GM10847 (cell line): ENCODE data around the gene TSSK6.

Experiments
- POLR2A ChIP-seq: IDR thresholded peaks from 2 replicates; pipeline ENCODE4 v1.6.1; 2011; ENCODE audit not compliant: insufficient read length; ENCODE audit errors: extremely low read depth

The TSSK6 gene

DNA sequence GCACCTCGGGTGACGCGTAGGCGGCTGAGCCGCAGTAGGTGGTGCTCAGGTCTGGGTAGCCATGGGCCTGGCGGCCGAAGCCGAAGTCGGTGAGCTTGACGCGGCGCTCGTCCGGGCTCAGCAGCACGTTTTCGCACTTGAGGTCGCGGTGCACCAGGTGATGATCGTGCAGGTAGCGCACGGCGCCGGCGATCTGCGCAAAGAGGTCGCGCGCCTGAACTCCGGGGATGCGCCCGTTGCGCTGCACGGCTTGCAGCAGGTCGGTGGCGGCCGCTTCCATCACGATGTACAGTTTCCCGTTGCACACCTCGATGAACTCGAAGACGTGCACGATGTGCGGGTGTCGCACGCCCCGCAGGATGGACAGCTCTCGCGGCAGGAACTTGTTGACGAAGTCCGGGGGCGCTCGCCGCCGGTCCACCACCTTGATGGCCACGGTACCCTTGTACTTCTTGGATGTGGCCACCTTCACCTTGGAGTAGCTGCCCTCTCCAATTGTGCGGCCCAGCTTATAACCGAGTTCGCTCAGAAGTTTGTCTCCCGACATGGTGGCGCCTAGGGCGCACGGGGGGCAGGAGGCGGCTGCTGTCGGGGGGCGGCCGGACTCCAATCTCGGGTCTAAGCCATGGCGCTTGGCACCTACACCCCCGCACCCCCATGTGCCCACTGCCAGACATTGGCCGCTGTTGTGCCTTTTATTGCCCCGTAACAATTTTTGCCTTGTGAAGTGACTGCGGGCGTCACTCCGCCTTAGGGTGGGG lies at the start of gene TSSK6:
Gene TSSK6 (minus strand): TSS at position 668 of the 761 bp plus-strand sequence. CDS start 121 bp downstream, at position 547.
- no peak for TF ChIP-seq POLR2A

DNA sequence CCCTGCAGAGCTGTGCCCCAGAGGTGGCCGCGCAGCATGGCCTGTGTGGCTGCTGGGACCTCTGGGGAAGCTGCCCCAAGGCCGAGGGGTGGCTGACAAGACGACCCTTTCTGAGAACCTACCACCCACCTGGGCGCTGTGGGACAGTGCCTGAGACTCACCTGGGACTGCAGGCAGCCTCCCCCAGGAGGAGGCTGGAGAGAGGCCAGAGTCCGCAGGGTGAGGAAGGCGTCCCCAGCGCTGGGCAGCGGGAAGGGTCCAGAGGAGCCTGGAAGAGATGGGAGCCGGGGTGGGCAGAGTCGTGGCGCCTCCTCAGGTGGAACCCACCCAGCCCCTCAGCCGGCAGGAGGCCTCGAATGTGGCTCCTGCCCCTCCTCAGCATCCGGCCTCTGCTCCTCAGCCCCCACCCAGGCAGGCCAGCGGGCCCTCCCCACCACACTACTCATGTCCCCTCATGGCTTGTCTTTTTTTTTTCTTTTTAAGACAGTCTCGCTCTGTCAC lies 48.0 kb upstream of the TSSK6 start:
- no peak for TF ChIP-seq POLR2A

DNA sequence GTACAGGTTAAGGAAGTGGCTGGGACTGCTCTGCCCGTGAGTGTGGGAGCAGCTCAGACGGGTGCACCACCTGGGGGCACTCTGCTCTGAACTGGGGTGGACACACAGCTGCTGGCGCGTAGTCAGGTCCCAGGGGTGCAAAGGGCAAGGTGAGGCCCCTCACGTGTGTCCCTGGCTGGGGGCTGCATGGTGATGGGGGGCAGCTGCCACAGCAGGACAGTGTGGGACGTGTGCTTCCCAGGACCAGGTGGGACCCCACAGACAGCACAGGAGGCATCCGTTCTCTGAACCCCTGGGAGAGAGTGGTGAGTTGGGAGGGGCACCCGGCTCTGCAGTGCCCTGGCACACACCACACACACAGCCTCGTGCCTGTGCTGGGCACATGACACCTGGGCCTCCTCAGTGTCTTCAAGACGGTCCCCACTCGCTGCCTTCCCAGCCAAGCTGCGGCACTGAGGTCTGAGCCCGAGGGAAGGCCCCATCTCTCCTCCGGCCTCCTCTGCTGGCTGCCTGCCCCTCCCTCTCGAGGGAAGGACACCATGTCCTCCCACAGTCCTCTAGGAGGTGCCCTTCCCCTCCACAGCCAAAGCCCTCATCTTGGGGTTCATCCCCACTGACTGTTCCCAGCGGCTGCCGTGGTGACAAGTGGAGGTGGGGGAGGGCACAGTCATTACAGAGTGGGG lies 47.5 kb upstream of the TSSK6 start:
- TF ChIP-seq POLR2A = no peak

DNA sequence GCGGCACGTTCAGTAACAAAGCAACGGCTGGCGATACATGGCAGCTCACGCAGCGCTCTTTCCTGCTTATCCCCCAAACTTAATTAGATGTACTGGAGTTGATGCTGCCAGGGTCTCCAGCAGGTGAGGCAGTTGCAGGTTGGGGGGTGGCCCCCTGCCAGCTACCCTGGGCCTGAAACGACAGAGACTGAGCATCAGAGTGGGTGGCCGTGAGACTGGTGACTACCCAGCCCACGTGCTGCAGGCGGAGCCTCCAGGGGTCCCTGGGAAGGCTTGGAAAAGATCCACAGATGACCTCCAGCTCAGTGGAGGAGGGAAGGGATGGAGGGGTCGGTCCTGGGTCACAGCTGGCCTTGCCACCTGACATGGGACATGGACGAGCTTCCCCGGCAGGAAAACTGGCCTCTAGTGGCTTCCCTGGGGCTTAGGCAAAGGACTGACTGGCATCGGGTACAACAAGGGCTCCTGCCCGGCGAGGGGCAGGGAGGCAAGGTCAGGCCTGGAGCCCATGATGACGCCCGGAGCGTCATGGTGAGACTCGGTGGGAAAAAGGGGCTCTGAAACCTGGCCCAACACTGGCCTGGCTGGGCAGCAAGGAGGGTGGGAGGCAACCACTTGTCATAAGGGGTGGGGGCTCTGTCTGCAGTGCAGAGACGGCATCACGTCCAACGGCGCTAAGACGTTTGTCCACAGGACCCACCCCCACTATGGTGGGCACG lies 46.8 kb upstream of the TSSK6 start:
- no peak for TF ChIP-seq POLR2A

DNA sequence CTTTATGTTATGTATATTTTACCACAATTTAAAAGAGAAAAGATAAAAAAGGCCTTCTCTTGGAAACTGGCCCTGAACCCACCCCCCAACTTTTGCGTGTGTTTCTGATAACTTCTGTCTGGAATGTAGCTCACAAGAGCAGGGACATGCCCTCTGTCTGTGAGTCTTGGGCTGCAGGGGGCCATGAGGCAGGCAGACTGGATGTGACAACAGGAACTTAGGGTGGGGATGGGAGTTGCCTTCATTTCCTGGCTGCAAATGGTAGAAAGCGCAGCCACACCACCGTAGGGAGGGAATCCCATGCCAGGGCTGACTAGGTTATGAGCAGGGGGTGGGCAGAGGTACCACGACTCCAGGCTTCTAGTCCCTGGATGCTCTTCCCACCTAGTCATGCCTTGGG lies 44.6 kb upstream of the TSSK6 start:
- TF ChIP-seq POLR2A = no peak

DNA sequence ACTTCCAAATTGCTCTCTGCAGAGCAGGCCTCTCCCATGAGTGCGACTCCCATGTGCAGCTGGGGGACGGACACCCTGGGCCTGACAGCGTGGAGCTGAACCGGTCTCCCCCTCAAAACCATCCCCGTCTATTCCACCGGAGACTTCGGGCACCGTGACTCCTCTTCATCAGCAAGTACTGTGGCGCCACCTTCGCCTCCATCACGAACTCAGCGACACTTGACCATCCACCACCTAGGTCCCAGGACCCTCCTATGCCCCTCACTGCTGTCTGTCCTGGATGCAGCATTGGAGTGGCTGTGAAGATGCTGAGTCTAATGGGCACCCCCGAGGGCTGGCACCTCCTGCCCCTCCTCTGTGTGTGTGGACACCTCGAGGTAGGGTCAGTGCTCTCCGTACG lies 43.3 kb upstream of the TSSK6 start:
- no peak for TF ChIP-seq POLR2A

DNA sequence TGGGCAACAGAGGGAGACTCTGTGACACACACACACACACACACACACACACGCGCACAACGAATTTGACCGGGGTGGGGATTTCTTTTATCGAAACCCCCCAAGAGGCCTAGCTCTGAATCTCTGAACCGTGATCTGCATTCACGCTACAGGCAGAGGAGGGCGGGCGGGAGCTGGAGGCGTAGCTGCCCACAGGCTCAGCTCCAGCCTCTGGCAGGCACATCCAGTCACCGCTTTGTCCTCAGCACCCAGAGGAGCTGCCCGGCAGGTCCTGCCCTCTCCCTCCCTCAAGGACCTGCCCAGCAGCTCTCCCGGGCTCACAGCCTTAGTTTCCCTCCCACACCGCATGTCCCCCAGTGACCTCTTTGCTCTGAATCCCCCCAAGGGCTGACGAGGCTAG lies 42.7 kb upstream of the TSSK6 start:
- TF ChIP-seq POLR2A = no peak

DNA sequence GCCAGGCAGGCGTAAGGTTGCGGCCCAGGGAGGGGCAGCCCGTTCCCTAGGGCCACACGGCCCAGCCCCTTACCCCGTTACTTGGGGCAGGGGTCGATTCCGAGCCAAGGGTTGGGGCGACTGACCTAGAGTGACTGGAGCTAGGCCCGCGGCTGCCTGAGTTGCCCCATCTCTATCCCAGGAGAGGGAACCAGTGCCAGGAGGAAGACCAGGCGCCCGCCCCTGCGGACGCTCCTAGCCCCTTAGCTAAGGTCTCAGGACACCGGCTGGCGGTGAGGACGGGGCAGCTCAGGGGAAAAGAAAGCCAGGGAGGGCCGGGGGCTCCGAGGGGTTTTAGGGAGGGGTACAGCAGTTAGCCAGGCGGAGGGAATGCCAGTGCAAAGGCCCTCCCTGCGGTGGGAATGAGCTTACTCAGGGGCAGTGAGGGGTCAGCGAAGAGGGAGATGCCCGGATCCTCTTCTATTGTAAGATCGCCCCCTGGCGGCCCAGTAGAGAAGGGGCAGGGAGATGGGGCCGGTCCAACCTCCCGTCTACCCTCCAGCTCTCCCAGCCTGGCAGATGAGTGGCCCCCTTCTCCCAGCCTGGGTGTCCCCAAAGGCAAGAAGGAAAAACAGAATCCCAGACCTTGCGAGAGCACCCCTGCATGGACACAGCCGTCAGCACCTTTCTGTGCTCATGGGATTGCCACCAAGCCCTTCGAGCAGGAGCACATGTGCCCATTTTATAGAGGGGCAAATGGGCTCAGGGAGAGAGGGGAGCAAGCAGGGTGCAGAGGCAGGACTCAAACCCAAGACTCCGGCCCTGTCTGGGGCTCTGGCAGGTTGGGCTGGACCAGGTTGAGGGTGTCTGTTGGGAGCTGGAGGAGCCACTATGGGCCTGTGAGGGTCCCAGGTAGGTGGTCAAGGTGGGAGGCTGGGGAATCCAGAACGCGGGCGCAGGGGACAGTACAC lies 39.0 kb upstream of the TSSK6 start:
- no peak for TF ChIP-seq POLR2A

DNA sequence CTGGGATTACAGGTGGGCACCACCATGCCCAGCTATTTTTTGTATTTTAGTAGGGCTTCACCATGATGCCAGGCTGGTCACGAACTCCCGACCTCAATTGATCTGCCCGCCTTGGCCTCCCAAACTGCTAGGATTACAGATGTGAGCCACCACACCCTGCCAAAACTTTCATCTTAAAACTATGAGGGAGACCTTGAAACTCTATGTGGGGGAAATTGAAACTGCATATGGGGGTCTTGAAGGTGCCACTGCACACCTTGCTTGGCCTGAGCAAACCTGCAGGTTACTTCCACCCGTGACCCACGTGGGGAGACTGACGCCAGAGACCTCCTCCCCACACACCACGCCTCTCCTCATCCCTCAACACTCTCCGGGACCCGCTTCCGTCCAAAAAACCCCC lies 38.3 kb upstream of the TSSK6 start:
- TF ChIP-seq POLR2A = no peak

DNA sequence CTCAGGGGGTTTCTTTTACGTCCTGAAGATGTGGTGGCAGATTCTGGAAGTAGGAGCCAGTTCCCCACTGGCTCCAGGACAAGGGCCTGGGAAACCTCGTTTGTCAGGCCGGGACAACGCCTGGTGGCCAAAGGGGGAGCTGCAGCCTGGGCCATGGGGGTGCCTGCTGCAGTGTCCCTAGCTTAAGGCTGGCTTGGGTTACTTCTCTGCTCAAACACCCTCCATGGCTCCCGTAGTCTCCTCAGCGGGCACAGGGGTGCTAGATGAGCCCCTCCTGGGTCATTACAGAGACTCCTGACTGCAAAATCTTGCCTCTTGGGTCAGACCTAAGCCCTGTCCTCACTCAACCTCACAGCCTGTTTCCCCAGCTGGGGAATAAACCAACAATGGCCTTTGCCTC lies 37.5 kb upstream of the TSSK6 start:
- no peak for TF ChIP-seq POLR2A

DNA sequence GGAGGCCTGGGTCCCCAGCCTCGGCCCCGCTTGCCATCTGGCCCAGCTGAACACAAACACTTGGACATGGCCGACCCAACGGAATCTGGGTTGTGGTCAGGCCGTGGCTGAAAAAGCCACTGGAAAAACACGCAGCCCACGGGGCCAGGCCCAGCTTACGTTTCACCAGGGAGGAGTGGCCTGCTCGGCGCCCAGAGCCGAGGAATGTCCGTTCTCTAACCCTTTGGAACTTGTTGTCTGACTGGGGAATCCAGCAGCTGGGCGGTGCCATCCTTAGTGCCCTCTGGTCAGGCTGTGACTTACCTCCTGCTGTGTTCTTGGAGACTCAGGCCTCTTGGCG lies 36.5 kb upstream of the TSSK6 start:
- no peak for TF ChIP-seq POLR2A

DNA sequence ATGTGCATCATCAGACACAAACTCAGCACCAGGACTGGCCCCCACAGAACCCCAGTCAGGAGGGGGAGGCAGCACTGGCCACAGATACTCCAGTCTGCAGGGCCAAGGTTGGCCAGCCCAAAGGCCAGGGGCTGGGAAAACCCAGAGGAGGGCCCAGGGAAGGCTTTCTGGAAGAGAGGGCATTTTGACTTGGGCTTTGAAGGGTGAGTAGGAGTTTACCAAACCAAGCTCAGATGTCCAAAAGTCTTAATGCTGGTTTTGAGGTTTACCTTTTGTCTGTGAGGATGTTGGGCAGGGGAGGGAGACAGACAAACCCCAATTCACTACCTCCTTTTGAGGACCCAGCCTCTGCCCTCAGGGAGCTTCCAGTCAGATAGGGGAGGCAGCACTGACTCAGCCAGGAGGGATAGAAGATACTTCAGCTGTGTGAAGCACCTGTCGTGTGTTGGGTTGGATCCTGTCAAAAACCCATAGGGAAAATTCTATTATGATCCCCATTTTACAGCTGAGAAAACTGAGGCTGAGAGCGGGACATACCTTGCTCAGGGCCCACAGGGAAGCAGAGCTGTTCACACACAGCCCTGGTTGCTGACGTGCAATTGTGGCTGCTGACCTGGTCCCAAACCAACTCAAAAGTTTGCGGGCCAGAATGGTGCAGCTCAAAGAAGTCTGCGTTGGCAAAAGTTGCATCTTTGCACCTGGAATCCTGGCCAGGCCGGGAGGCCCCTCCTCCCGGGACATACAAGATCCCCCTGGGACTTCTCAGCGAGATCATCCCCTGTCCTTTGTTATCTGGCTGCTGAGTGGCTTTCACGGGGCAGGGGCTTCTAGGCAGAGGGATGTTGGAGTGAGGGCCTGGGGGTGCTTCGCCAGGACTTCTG lies 35.9 kb upstream of the TSSK6 start:
- no peak for TF ChIP-seq POLR2A

DNA sequence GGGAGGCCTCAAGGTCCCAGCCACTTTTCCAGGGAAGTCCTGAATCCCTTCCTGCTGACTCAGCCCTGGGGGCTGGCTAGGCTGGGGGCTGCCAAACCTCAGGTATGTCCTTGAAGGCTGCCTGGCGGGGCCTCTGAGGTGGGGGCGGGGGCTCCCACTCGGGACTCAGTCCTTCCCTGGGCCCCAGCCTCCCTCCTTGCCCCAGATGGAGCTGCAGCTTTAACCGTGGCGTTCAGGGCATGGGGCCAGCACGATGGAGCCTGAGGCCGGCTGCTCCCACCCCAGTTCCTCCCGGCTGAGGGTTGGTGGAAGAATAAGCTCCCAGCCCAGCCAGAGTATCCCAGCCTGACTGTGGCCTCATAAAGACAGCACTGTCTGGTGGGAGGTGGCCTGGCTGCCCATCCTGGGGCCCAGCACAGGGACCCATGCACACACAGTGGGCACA lies 35.2 kb upstream of the TSSK6 start:
- TF ChIP-seq POLR2A = no peak
